Mononuclear cell (primary cell): ENCODE data around the gene SELENON. TPM values are rescaled to one million over a fixed set of nuclear protein-coding genes. Genes with fewer than 3 reads are reported as not detected.

Source experiments
- H3K27me3 ChIP-seq: 2 replicates; pipeline ENCODE4 v1.6.0; 2011; ENCODE audit warnings: low read length, control low read depth; ENCODE audit not compliant: insufficient read depth
- H3K4me1 ChIP-seq: 2 replicates; pipeline ENCODE4 v1.5.1; 2011; ENCODE audit warnings: mild to moderate bottlenecking, low read length, control low read depth; ENCODE audit not compliant: insufficient read depth
- H3K4me3 ChIP-seq: 2 replicates; pipeline ENCODE4 v1.5.1; 2011; ENCODE audit warnings: mild to moderate bottlenecking, low read length, moderate library complexity
- H3K9me3 ChIP-seq: 2 replicates; pipeline ENCODE4 v1.5.1; 2011; ENCODE audit warnings: low read depth, mild to moderate bottlenecking, control low read depth, low read length
- total RNA-seq: library from RNA; depleted of rRNA; stranded (reverse); fragments of >200 nt; gene quantifications from one replicate; pipeline ENCODE4 v1.2.3, GENCODE V29; 2012

SELENON gene
- total RNA-seq, 1 donor: 13.4 TPM

- Histone ChIP-seq H3K9me3 (no peaks in the 10 kb centered on the region), H3K4me3 (no peak overlapping the region), H3K27me3 (no peaks in the 10 kb centered on the region), H3K4me1 (peaks cover 22% of the 10 kb centered on the region)
Observed at GRCh38 chr1:25867210-25867991, 67.4 kb downstream of the SELENON start.

Other genes with a start within 250 kb of the SELENON start
- 12.9 TPM for gene MAN1C1, start 183.4 kb upstream of the SELENON start, total RNA-seq
- gene MTFR1L, start 19.8 kb downstream of the SELENON start, total RNA-seq: 17.0 TPM
- 0.94 TPM for gene AUNIP, start 59.3 kb downstream of the SELENON start, total RNA-seq
- 3.5 TPM for gene PAQR7, start 75.5 kb downstream of the SELENON start, total RNA-seq
- 6.4 TPM for gene STMN1, start 106.2 kb downstream of the SELENON start, total RNA-seq
- gene PAFAH2, start 197.9 kb downstream of the SELENON start, total RNA-seq: 5.8 TPM
- gene EXTL1, start 221.6 kb downstream of the SELENON start, total RNA-seq: under 0.01 TPM
- gene SLC30A2, start 245.9 kb downstream of the SELENON start, total RNA-seq: not detected